Right lobe of liver (tissue), 6 donors: Measurements from ENCODE around the gene SPTBN1. TPM values are rescaled to one million over a fixed set of nuclear protein-coding genes. Genes with fewer than 3 reads are reported as not detected.

Source experiments
- ATAC-seq, 4 donors: fragments of 200-7000 bp; cut with Tn5 transposase; one replicate each; pipeline ENCODE4 v1.9.1; 2020; ENCODE audit warnings: mild to moderate bottlenecking in 4 of 4, moderate library complexity in 4 of 4
- DNase-seq, 3 donors: peaks; one replicate each; pipeline ENCODE4 v3.0.0-alpha.2; 2020
- H3K27ac ChIP-seq, 3 donors: fragments of 200-600 bp; one replicate each; pipeline ENCODE4 v1.8.0; 2022
- H3K27me3 ChIP-seq, 2 donors: fragments of 200-600 bp; one replicate each; pipeline ENCODE4 v1.8.0; 2022
- H3K36me3 ChIP-seq, 4 donors: fragments of 200-600 bp; sonication (generic) in 1 of 4; one replicate each; pipeline versions ENCODE4 v1.5.1 to v1.8.0; 2017 to 2022; ENCODE audit warnings: control low read depth in 1 of 4
- H3K4me1 ChIP-seq, 4 donors: fragments of 200-600 bp; sonication (generic) in 1 of 4; one replicate each; pipeline versions ENCODE4 v1.5.1 to v1.8.0; 2017 to 2022; ENCODE audit warnings: control low read depth in 1 of 4
- H3K4me3 ChIP-seq, 3 donors: fragments of 200-600 bp; one replicate each; pipeline ENCODE4 v1.8.0; 2022
- H3K9me3 ChIP-seq, 4 donors: fragments of 200-600 bp; sonication (generic) in 1 of 4; one replicate each; pipeline versions ENCODE4 v1.5.1 to v1.8.0; 2017 to 2022; ENCODE audit warnings: control low read depth in 1 of 4
- POLR2A ChIP-seq: fragments of 450-650 bp; IDR thresholded peaks from one replicate; pipeline ENCODE4 v1.6.1; 2017; ENCODE audit warnings: antibody characterized with exemption, mild to moderate bottlenecking
- WGBS: methylation state at CpG from one replicate; pipeline ENCODE4 v1.1.6; 2018; ENCODE audit warnings: low coverage, low lambda C conversion rate; ENCODE audit not compliant: insufficient coverage; ENCODE audit errors: missing lambda C conversion rate; 5-methylcytosine and 5-hydroxymethylcytosine counted together
- intact Hi-C, 2 donors: fragments of 100-400 bp; cut with DNase I; formaldehyde crosslinking; loops; one replicate each; pipeline versions ENCODE4 v1.11.2 to v1.14.1; 2022
- total RNA-seq, 6 experiments: library from RNA; depleted of rRNA in 2 of 6; stranded (reverse); fragments of >200 nt in 2 of 6; fragmentation: NEBNext Ultra II Directional in 3 of 6; extraction: Animal tissue kit (Norgen Biotek cat#: 25700) in 3 of 6; gene quantifications; one replicate each; pipeline versions ENCODE4 v1.1.0 to v1.2.4, GENCODE V29; 2016 to 2023
- TF ChIP-seq, protein P1 (sequence below), 4 donors: fragments of 200-600 bp in 3 of 4; fragments of 450-650 bp in 1 of 4; IDR thresholded peaks; one replicate each; pipeline versions ENCODE4 v1.5.1 to v1.8.0; 2016 to 2022; ENCODE audit warnings: antibody characterized with exemption in 4 of 4, mild to moderate bottlenecking in 2 of 4
- donor health status: DM: no; HTN: yes; CAD: no.
- donor health status: DM: no; HTN: no; CAD: no.
- donor health status: DM: no; HTN: no; CAD: no.
- donor health status: DM: no; HTN: yes; CAD: no.
- donor health status: DM: no; HTN: yes; CAD: no.

The SPTBN1 gene
- total RNA-seq, 6 experiments from 2014 or later = 107 to 315 (median 227) TPM

DNA sequence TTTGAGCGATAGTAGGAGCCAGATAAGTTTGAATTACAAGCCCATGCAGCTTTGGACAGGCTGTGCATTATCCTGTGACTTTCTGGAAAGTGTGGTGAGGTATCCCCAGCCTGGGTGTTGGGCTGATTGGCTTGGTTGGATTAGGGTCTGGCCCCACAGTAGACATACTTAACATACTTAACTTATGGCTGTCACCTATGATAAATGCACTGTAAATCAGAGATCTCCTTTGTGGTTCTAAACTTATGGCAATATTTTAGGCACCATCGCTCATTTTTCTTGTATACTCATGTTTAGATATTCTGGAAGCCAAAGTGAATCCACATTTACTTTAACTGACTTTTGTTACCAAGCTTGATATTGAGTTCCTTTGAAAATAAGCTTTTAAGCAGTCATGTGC is 54.8 kb downstream of the SPTBN1 start:
- no peaks in the 10 kb centered on the region for H3K36me3 ChIP-seq
- TF ChIP-seq, protein P1, sequence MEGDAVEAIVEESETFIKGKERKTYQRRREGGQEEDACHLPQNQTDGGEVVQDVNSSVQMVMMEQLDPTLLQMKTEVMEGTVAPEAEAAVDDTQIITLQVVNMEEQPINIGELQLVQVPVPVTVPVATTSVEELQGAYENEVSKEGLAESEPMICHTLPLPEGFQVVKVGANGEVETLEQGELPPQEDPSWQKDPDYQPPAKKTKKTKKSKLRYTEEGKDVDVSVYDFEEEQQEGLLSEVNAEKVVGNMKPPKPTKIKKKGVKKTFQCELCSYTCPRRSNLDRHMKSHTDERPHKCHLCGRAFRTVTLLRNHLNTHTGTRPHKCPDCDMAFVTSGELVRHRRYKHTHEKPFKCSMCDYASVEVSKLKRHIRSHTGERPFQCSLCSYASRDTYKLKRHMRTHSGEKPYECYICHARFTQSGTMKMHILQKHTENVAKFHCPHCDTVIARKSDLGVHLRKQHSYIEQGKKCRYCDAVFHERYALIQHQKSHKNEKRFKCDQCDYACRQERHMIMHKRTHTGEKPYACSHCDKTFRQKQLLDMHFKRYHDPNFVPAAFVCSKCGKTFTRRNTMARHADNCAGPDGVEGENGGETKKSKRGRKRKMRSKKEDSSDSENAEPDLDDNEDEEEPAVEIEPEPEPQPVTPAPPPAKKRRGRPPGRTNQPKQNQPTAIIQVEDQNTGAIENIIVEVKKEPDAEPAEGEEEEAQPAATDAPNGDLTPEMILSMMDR (IDR thresholded peaks at IDR 0.05) = no peak
- TF ChIP-seq POLR2A = no peak
- H3K27ac ChIP-seq = no peak overlapping the region
- no peak overlapping the region for H3K4me3 ChIP-seq
- no peak for ATAC-seq
- no peaks in the 10 kb centered on the region for H3K9me3 ChIP-seq
- no peaks in the 10 kb centered on the region for H3K27me3 ChIP-seq
- peaks cover 0 to 14% (median 7%) of the 10 kb centered on the region in 4 donors for H3K4me1 ChIP-seq
- 81% methylated on average over 2 of the region's 2 CpGs for WGBS
- intact Hi-C loops = no loop called here
- DNase-seq = no peak

- no peaks in the 10 kb centered on the region for H3K36me3 ChIP-seq
- no peaks in the 10 kb centered on the region for H3K27me3 ChIP-seq
- intact Hi-C loops = no loop called here
- H3K27ac ChIP-seq = no peak overlapping the region
- H3K4me3 ChIP-seq = no peak overlapping the region
- 47% methylated on average over 3 of the region's 3 CpGs for WGBS
- ATAC-seq (peak; percentile 27 to 55 (median 48)), DNase-seq (no peak)
- peaks cover 0 to 14% (median 7%) of the 10 kb centered on the region in 4 donors for H3K4me1 ChIP-seq
- H3K9me3 ChIP-seq = no peaks in the 10 kb centered on the region
- no peak for TF ChIP-seq POLR2A
- TF ChIP-seq, protein P1 (IDR thresholded peaks at IDR 0.05) = no peak
Measured at GRCh38 chr2:54512183-54512582, 56.1 kb downstream of the SPTBN1 start.

GRCh38 chr2:54512663-54513362 is 56.7 kb downstream of the SPTBN1 start:
- no peaks in the 10 kb centered on the region for H3K9me3 ChIP-seq
- H3K36me3 ChIP-seq = no peaks in the 10 kb centered on the region
- peaks cover 0 to 14% (median 7%) of the 10 kb centered on the region in 4 donors for H3K4me1 ChIP-seq
- H3K4me3 ChIP-seq = no peak overlapping the region
- intact Hi-C loops = no loop called here
- TF ChIP-seq, protein P1 (IDR thresholded peaks at IDR 0.05) = no peak
- no peak for TF ChIP-seq POLR2A
- no peak for DNase-seq
- H3K27me3 ChIP-seq = no peaks in the 10 kb centered on the region
- WGBS = 53% methylated on average over 4 of the region's 4 CpGs
- peak; percentile 73 to 83 (median 80) for ATAC-seq
- H3K27ac ChIP-seq = no peak overlapping the region

DNA sequence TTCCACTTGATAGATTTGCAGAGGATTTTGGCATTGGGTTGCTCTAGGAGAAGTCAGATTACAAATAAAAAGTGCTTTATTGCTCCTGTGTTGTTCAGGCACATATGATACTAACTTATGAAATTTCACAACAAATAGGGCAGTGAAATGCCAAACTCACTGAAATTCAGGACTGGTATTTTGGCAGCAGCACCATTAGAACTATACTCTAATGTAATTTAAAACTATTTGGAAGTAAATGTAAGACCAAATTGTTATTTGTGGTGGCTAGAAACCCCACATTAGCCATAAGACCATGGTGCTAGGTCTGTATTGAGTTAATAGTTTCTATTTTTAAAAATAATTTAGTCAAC is 57.2 kb downstream of the SPTBN1 start:
- Histone ChIP-seq H3K9me3 (no peaks in the 10 kb centered on the region), H3K4me3 (no peak overlapping the region), H3K27me3 (no peaks in the 10 kb centered on the region), H3K4me1 (peaks cover 0 to 14% (median 7%) of the 10 kb centered on the region in 4 donors), H3K36me3 (no peaks in the 10 kb centered on the region), H3K27ac (no peak overlapping the region)
- DNase-seq (no peak), ATAC-seq (no peak)
- intact Hi-C loops = no loop called here
- no peak for TF ChIP-seq POLR2A
- TF ChIP-seq, protein P1 (IDR thresholded peaks at IDR 0.05) = no peak
